ENCODE results near the gene MAGOHB. TPM values are rescaled to one million over a fixed set of nuclear protein-coding genes. Genes with fewer than 3 reads are reported as not detected.
A peak's percentile ranks its signal among the peaks of the same experiment; 100 is the strongest.

The MAGOHB gene
- total and polyA plus RNA-seq, 2 of the 13 experiments (the other 11 are each of a cell fraction or from before 2014, with no cell fraction given): 7.0 to 49.8 TPM

GRCh38 chr12:10613349-10614055 lies at the start of gene MAGOHB (continued):
- TF ChIP-seq ZNF709 (CRISPR knock-in tag; IDR thresholded peaks at IDR 0.05) (0 out of 2 replicates have a peak, but pooled peaks have one; percentile 15), ZNF564 (CRISPR knock-in tag; IDR thresholded peaks at IDR 0.05) (peak; percentile 76; the same call in 1 of the 2 replicates), FIP1L1 (IDR thresholded peaks at IDR 0.05; ENCODE audit: borderline replicate concordance, insufficient read depth, low read depth, low read length) (no peak), RFX5 (IDR thresholded peaks at IDR 0.05; ENCODE audit: low read depth, low read length) (peak; percentile 86), ZNF362 (CRISPR knock-in tag; IDR thresholded peaks at IDR 0.05; ENCODE audit: borderline replicate concordance) (peak; percentile 58; the same call in 1 of the 2 replicates), NFE2L1 (CRISPR knock-in tag; IDR thresholded peaks at IDR 0.05; ENCODE audit: borderline replicate concordance) (no peak), BRCA1 (CRISPR knock-in tag; IDR thresholded peaks at IDR 0.05) (no peak), PPARG (CRISPR knock-in tag; conservative IDR thresholded peaks at IDR 0.05) (no peak), ZSCAN12 (CRISPR knock-in tag; IDR thresholded peaks at IDR 0.05) (0 out of 2 replicates have a peak, but pooled peaks have one; percentile 31), ZNF607 (CRISPR knock-in tag; IDR thresholded peaks at IDR 0.05; ENCODE audit: borderline replicate concordance) (no peak), ZNF841 (CRISPR knock-in tag; IDR thresholded peaks at IDR 0.05; ENCODE audit: borderline replicate concordance) (no peak), SMAD9 (CRISPR knock-in tag; IDR thresholded peaks at IDR 0.05) (no peak; the same call in 1 of the 2 replicates), ZFP36L1 (CRISPR knock-in tag; IDR thresholded peaks at IDR 0.05) (no peak), ZNF256 (CRISPR knock-in tag; conservative IDR thresholded peaks at IDR 0.05) (no peak), ZNF34 (CRISPR knock-in tag; IDR thresholded peaks at IDR 0.05; ENCODE audit: borderline replicate concordance) (no peak), ZNF430 (CRISPR knock-in tag; IDR thresholded peaks at IDR 0.05) (peak; percentile 83; the same call in 1 of the 2 replicates), ZNF550 (CRISPR knock-in tag; IDR thresholded peaks at IDR 0.05; ENCODE audit: borderline replicate concordance) (0 out of 2 replicates have a peak, but pooled peaks have one; percentile 29), CTCF (CRISPR knock-in tag; IDR thresholded peaks at IDR 0.05) (no peak; the same call in 1 of the 2 replicates), ASH2L (IDR thresholded peaks at IDR 0.05; ENCODE audit: insufficient read length, low read depth, low read length) (peak; percentile 99), ZFP90 (CRISPR knock-in tag; IDR thresholded peaks at IDR 0.05; ENCODE audit: borderline replicate concordance) (peak; percentile 74; the same call in 1 of the 2 replicates), TBX2 (CRISPR knock-in tag; IDR thresholded peaks at IDR 0.05; ENCODE audit: borderline replicate concordance) (peak; percentile 82), ZNF644 (CRISPR knock-in tag; IDR thresholded peaks at IDR 0.05; ENCODE audit: low read depth) (0 out of 2 replicates have a peak, but pooled peaks have one; percentile 31), HOXA7 (CRISPR knock-in tag; IDR thresholded peaks at IDR 0.05) (no peak), MED13 (CRISPR knock-in tag; IDR thresholded peaks at IDR 0.05) (no peak), ZNF674 (CRISPR knock-in tag; IDR thresholded peaks at IDR 0.05; ENCODE audit: low read depth) (no peak)
- TF ChIP-seq, protein P1, sequence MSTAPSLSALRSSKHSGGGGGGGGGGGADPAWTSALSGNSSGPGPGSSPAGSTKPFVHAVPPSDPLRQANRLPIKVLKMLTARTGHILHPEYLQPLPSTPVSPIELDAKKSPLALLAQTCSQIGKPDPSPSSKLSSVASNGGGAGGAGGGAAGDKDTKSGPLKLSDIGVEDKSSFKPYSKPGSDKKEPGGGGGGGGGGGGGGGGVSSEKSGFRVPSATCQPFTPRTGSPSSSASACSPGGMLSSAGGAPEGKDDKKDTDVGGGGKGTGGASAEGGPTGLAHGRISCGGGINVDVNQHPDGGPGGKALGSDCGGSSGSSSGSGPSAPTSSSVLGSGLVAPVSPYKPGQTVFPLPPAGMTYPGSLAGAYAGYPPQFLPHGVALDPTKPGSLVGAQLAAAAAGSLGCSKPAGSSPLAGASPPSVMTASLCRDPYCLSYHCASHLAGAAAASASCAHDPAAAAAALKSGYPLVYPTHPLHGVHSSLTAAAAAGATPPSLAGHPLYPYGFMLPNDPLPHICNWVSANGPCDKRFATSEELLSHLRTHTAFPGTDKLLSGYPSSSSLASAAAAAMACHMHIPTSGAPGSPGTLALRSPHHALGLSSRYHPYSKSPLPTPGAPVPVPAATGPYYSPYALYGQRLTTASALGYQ (CRISPR knock-in tag; IDR thresholded peaks at IDR 0.05): 0 out of 2 replicates have a peak, but pooled peaks have one; percentile 32

Measured in HepG2 (cell line).